Measurements from ENCODE around the gene LYPLA2.

Gene LYPLA2

GRCh38 chr1:23816906-23817305, 26.0 kb downstream of the LYPLA2 start:
- TF ChIP-seq TAF1 (IDR thresholded peaks at IDR 0.05; ENCODE audit: low read depth) (no peak), REST (IDR thresholded peaks at IDR 0.05; ENCODE audit: low read depth) (no peak), YY1 (IDR thresholded peaks at IDR 0.05; ENCODE audit: low read depth) (no peak), RAD21 (IDR thresholded peaks at IDR 0.05; ENCODE audit: low read depth) (no peak), FOXM1 (IDR thresholded peaks at IDR 0.05; ENCODE audit: borderline replicate concordance, low read depth) (no peak), CEBPB (IDR thresholded peaks at IDR 0.05) (no peak), ZBTB7A (IDR thresholded peaks at IDR 0.05; ENCODE audit: low read depth) (no peak), USF1 (IDR thresholded peaks at IDR 0.05) (no peak), EP300 (IDR thresholded peaks at IDR 0.05; ENCODE audit: borderline replicate concordance) (no peak), MAX (IDR thresholded peaks at IDR 0.05) (no peak)

GRCh38 chr1:23817633-23818032, 26.7 kb downstream of the LYPLA2 start:
- TF ChIP-seq CREB1 (IDR thresholded peaks at IDR 0.05; ENCODE audit: low read depth) (no peak), FOXM1 (IDR thresholded peaks at IDR 0.05; ENCODE audit: borderline replicate concordance, low read depth) (no peak), EGR1 (IDR thresholded peaks at IDR 0.05) (no peak), REST (IDR thresholded peaks at IDR 0.05; ENCODE audit: low read depth) (no peak), TCF12 (IDR thresholded peaks at IDR 0.05; ENCODE audit: low read depth) (no peak), MAX (IDR thresholded peaks at IDR 0.05) (no peak), CEBPB (IDR thresholded peaks at IDR 0.05) (no peak), ZBTB7A (IDR thresholded peaks at IDR 0.05; ENCODE audit: low read depth) (no peak), USF1 (IDR thresholded peaks at IDR 0.05) (no peak)

- TF ChIP-seq ZBTB7A (IDR thresholded peaks at IDR 0.05; ENCODE audit: low read depth) (no peak), YY1 (IDR thresholded peaks at IDR 0.05; ENCODE audit: low read depth) (no peak), MAX (IDR thresholded peaks at IDR 0.05) (no peak), TAF1 (IDR thresholded peaks at IDR 0.05; ENCODE audit: low read depth) (no peak), TEAD4 (IDR thresholded peaks at IDR 0.05) (no peak), EP300 (IDR thresholded peaks at IDR 0.05; ENCODE audit: borderline replicate concordance) (no peak), CREB1 (IDR thresholded peaks at IDR 0.05; ENCODE audit: low read depth) (no peak), USF1 (IDR thresholded peaks at IDR 0.05) (no peak), CEBPB (IDR thresholded peaks at IDR 0.05) (no peak), NFIC (IDR thresholded peaks at IDR 0.05) (no peak), FOXM1 (IDR thresholded peaks at IDR 0.05; ENCODE audit: borderline replicate concordance, low read depth) (no peak), EGR1 (IDR thresholded peaks at IDR 0.05) (no peak), RAD21 (IDR thresholded peaks at IDR 0.05; ENCODE audit: low read depth) (no peak)
Observed at GRCh38 chr1:23823767-23824166, 32.8 kb downstream of the LYPLA2 start.

GRCh38 chr1:23824711-23825075, 33.7 kb downstream of the LYPLA2 start:
- no peak for TF ChIP-seq CEBPB (IDR thresholded peaks at IDR 0.05)
- no peak for TF ChIP-seq USF1 (IDR thresholded peaks at IDR 0.05)
- no peak for TF ChIP-seq TAF1 (IDR thresholded peaks at IDR 0.05; ENCODE audit: low read depth)
- no peak for TF ChIP-seq ZBTB7A (IDR thresholded peaks at IDR 0.05; ENCODE audit: low read depth)
- no peak for TF ChIP-seq YY1 (IDR thresholded peaks at IDR 0.05; ENCODE audit: low read depth)
- no peak for TF ChIP-seq FOXM1 (IDR thresholded peaks at IDR 0.05; ENCODE audit: borderline replicate concordance, low read depth)
- TF ChIP-seq REST (IDR thresholded peaks at IDR 0.05; ENCODE audit: low read depth) = no peak
- TF ChIP-seq EGR1 (IDR thresholded peaks at IDR 0.05) = no peak
- no peak for TF ChIP-seq CREB1 (IDR thresholded peaks at IDR 0.05; ENCODE audit: low read depth)
- TF ChIP-seq NFIC (IDR thresholded peaks at IDR 0.05) = no peak
- TF ChIP-seq TEAD4 (IDR thresholded peaks at IDR 0.05) = no peak
- TF ChIP-seq MAX (IDR thresholded peaks at IDR 0.05) = no peak
- no peak for TF ChIP-seq RAD21 (IDR thresholded peaks at IDR 0.05; ENCODE audit: low read depth)
- TF ChIP-seq TCF12 (IDR thresholded peaks at IDR 0.05; ENCODE audit: low read depth) = no peak
- TF ChIP-seq EP300 (IDR thresholded peaks at IDR 0.05; ENCODE audit: borderline replicate concordance) = no peak

Measured in Ishikawa (cell line).